DND-41 (cell line): ENCODE data around the gene FAM135A.

Experiments used
- EZH2 ChIP-seq: IDR thresholded peaks from 3 replicates; pipeline ENCODE4 v1.6.1; 2012; ENCODE audit warnings: borderline replicate concordance, low read depth, mild to moderate bottlenecking, moderate library complexity, low read length, inconsistent platforms; ENCODE audit not compliant: severe bottlenecking
- TF ChIP-seq, protein P1 (sequence below): IDR thresholded peaks from 2 replicates; pipeline ENCODE4 v1.5.1; 2012; ENCODE audit warnings: borderline replicate concordance, low read length, moderate library complexity, mild to moderate bottlenecking; ENCODE audit not compliant: poor library complexity, severe bottlenecking; ENCODE audit errors: extremely low read depth

DNA sequence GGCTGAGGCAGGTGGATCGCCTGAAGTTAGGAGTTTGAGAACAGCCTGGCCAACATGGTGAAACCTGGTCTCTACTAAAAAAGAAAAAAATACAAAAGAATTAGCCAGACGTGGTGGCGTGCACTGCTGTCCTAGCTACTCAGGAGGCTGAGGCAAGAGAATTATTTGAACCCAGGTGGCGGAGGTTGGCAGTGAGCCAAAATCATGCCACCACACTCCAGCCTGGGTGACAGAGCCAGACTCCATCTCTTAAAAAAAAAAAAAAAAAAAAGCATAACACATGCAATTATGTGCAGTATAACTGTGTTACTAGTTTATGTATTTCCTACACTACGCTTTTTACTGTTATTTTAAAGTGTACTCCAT, 31.9 kb upstream of the FAM135A start:
- no peak for TF ChIP-seq EZH2
- TF ChIP-seq, protein P1, sequence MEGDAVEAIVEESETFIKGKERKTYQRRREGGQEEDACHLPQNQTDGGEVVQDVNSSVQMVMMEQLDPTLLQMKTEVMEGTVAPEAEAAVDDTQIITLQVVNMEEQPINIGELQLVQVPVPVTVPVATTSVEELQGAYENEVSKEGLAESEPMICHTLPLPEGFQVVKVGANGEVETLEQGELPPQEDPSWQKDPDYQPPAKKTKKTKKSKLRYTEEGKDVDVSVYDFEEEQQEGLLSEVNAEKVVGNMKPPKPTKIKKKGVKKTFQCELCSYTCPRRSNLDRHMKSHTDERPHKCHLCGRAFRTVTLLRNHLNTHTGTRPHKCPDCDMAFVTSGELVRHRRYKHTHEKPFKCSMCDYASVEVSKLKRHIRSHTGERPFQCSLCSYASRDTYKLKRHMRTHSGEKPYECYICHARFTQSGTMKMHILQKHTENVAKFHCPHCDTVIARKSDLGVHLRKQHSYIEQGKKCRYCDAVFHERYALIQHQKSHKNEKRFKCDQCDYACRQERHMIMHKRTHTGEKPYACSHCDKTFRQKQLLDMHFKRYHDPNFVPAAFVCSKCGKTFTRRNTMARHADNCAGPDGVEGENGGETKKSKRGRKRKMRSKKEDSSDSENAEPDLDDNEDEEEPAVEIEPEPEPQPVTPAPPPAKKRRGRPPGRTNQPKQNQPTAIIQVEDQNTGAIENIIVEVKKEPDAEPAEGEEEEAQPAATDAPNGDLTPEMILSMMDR = no peak
